Caki2 (cell line): ENCODE measurements around the gene MBTPS1. TPM values are rescaled to one million over a fixed set of nuclear protein-coding genes. Genes with fewer than 3 reads are reported as not detected.

Source experiments
- DNase-seq: peaks from one replicate; pipeline ENCODE4 v3.0.0-alpha.2; 2015; ENCODE audit warnings: low read depth
- in situ Hi-C: cut with HindIII; loops from 2 replicates; pipeline ENCODE4 v1.10.0; 2016; ENCODE audit warnings: low sequenced_read_pairs, low pct_unique_long_range_greater_than_20kb, mixed read lengths
- total RNA-seq: library from RNA; depleted of rRNA; stranded (reverse); fragments of >200 nt; shearing (Covaris generic); gene quantifications from 2 replicates; pipeline ENCODE4 v1.2.3, GENCODE V29; 2014; ENCODE audit warnings: low replicate concordance; rRNA removed

Gene MBTPS1
- total RNA-seq, 1 experiment from 2014 or later: 103 TPM

GRCh38 chr16:84007520-84007919, 109.2 kb downstream of the MBTPS1 start:
- in situ Hi-C loops: no loop called here
- DNase-seq: no peak

GRCh38 chr16:84005391-84005790, 111.4 kb downstream of the MBTPS1 start:
- DNase-seq: no peak
- in situ Hi-C loops: no loop called here

- in situ Hi-C loops: no loop called here
- no peak for DNase-seq
Measured at GRCh38 chr16:84004442-84004841, 112.3 kb downstream of the MBTPS1 start.

Other genes starting within 250 kb of the MBTPS1 start
- 2.6 and 3.3 TPM in 2 replicates for gene MLYCD, start 217.8 kb downstream of the MBTPS1 start, total RNA-seq
- gene OSGIN1, start 163.7 kb downstream of the MBTPS1 start, total RNA-seq: 65.3 and 69.7 TPM in 2 replicates
- gene NECAB2, start 148.7 kb downstream of the MBTPS1 start, total RNA-seq: 0.81 TPM in 1 of 2 replicates, not detected in the other
- not detected in 2 replicates for gene SLC38A8, start 74.1 kb downstream of the MBTPS1 start, total RNA-seq
- gene HSDL1, start 28.2 kb upstream of the MBTPS1 start, total RNA-seq: 18.2 and 31.8 TPM in 2 replicates
- 0.64 TPM in 1 of 2 replicates, not detected in the other for gene DNAAF1, start 28.4 kb upstream of the MBTPS1 start, total RNA-seq
- gene TAF1C, start 70.1 kb upstream of the MBTPS1 start, total RNA-seq: 17.6 and 19.2 TPM in 2 replicates
- gene ADAD2, start 74.2 kb upstream of the MBTPS1 start, total RNA-seq: not detected in 2 replicates
- gene KCNG4, start 123.1 kb upstream of the MBTPS1 start, total RNA-seq: not detected in 2 replicates
- not detected in 2 replicates for gene WFDC1, start 177.9 kb upstream of the MBTPS1 start, total RNA-seq